Epithelial cell of esophagus (primary cell): ENCODE data around the gene NPHS1.

Experiments
- DNase-seq: peaks from one replicate; pipeline ENCODE4 v3.0.0; 2010; ENCODE audit warnings: low read depth
- H3K4me3 ChIP-seq: 2 replicates; pipeline ENCODE4 v1.5.1; 2011; ENCODE audit warnings: mild to moderate bottlenecking, low read length, control low read depth
- TF ChIP-seq, protein P1 (sequence below): IDR thresholded peaks from 2 replicates; pipeline ENCODE4 v1.5.1; 2011; ENCODE audit warnings: low read depth, mild to moderate bottlenecking, low read length, control low read depth, inconsistent platforms; ENCODE audit not compliant: insufficient read depth; ENCODE audit errors: missing control alignments

NPHS1 gene

GRCh38 chr19:35777961-35778360 is 74.3 kb downstream of the NPHS1 start:
- TF ChIP-seq, protein P1, sequence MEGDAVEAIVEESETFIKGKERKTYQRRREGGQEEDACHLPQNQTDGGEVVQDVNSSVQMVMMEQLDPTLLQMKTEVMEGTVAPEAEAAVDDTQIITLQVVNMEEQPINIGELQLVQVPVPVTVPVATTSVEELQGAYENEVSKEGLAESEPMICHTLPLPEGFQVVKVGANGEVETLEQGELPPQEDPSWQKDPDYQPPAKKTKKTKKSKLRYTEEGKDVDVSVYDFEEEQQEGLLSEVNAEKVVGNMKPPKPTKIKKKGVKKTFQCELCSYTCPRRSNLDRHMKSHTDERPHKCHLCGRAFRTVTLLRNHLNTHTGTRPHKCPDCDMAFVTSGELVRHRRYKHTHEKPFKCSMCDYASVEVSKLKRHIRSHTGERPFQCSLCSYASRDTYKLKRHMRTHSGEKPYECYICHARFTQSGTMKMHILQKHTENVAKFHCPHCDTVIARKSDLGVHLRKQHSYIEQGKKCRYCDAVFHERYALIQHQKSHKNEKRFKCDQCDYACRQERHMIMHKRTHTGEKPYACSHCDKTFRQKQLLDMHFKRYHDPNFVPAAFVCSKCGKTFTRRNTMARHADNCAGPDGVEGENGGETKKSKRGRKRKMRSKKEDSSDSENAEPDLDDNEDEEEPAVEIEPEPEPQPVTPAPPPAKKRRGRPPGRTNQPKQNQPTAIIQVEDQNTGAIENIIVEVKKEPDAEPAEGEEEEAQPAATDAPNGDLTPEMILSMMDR: no peak
- H3K4me3 ChIP-seq: no peak overlapping the region
- no peak for DNase-seq

GRCh38 chr19:35777086-35777841 is 75.0 kb downstream of the NPHS1 start:
- no peak for DNase-seq
- no peak overlapping the region for H3K4me3 ChIP-seq
- TF ChIP-seq, protein P1: no peak

- H3K4me3 ChIP-seq: peak overlapping the region; percentile 40
- TF ChIP-seq, protein P1: no peak
- DNase-seq: no peak
Observed at GRCh38 chr19:35776102-35776788, 76.1 kb downstream of the NPHS1 start.
